ENCODE results near the gene YPEL4. TPM values are rescaled to one million over a fixed set of nuclear protein-coding genes. Genes with fewer than 3 reads are reported as not detected.

Gene YPEL4
- total RNA-seq, 1 experiment from 2014 or later, result not detected

- Histone ChIP-seq H3F3A (ENCODE audit: low read length, unreplicated experiment) (no peaks in the 10 kb centered on the region), H3K4me3 (ENCODE audit: low read length) (no peak overlapping the region), H3K9me3 (ENCODE audit: low read length) (no peaks in the 10 kb centered on the region), H3K27me3 (ENCODE audit: low read length) (peaks cover 27% of the 10 kb centered on the region), H3K36me3 (ENCODE audit: low read depth, low read length) (no peaks in the 10 kb centered on the region), H3K4me1 (ENCODE audit: insufficient read depth, low read length) (no peaks in the 10 kb centered on the region), H3K9me2 (replicated peaks; ENCODE audit: low read length) (no peaks in the 10 kb centered on the region), H2AFZ (ENCODE audit: low read length) (no peak overlapping the region), H3K9ac (ENCODE audit: low read length) (no peak overlapping the region), H3K27ac (ENCODE audit: low read length) (no peak overlapping the region), H3K4me2 (ENCODE audit: low read length) (no peak overlapping the region), H3K79me2 (ENCODE audit: low read length) (no peaks in the 10 kb centered on the region), H4K20me1 (ENCODE audit: low read length) (no peaks in the 10 kb centered on the region)
- TF ChIP-seq EZH2 (IDR thresholded peaks at IDR 0.05; ENCODE audit: low read length, unreplicated experiment) (no peak), CTCF (conservative IDR thresholded peaks at IDR 0.05; ENCODE audit: low read depth, low read length) (peak; percentile 40; the same call in 1 of the 2 replicates)
- DNase-seq, result no peak
- intact Hi-C loops (cut with micrococcal nuclease), result no loop called here
- POLR2A ChIA-PET (ENCODE audit: unreplicated experiment), result no interaction called here
- CTCF ChIA-PET, result no interaction called here
- no peak for ATAC-seq
- no TSS peak for BruUV-seq (replicated peaks)
Measured at GRCh38 chr11:57619331-57619730, 30.4 kb downstream of the YPEL4 start.

- Histone ChIP-seq H3K79me2 (ENCODE audit: low read length) (no peaks in the 10 kb centered on the region), H3K36me3 (ENCODE audit: low read depth, low read length) (no peaks in the 10 kb centered on the region), H3K9ac (ENCODE audit: low read length) (no peak overlapping the region), H3K4me3 (ENCODE audit: low read length) (no peak overlapping the region), H3K27me3 (ENCODE audit: low read length) (peaks cover 35% of the 10 kb centered on the region), H3K9me2 (replicated peaks; ENCODE audit: low read length) (no peaks in the 10 kb centered on the region), H3K4me2 (ENCODE audit: low read length) (no peak overlapping the region), H3K9me3 (ENCODE audit: low read length) (no peaks in the 10 kb centered on the region), H4K20me1 (ENCODE audit: low read length) (no peaks in the 10 kb centered on the region), H3K4me1 (ENCODE audit: insufficient read depth, low read length) (no peaks in the 10 kb centered on the region), H2AFZ (ENCODE audit: low read length) (no peak overlapping the region), H3K27ac (ENCODE audit: low read length) (no peak overlapping the region), H3F3A (ENCODE audit: low read length, unreplicated experiment) (no peaks in the 10 kb centered on the region)
- no peak for ATAC-seq
- DNase-seq, result no peak
- POLR2A ChIA-PET (ENCODE audit: unreplicated experiment), result no interaction called here
- CTCF ChIA-PET, result no interaction called here
- no TSS peak for BruUV-seq (replicated peaks)
- intact Hi-C loops (cut with micrococcal nuclease), result no loop called here
- TF ChIP-seq EZH2phosphoT487 (IDR thresholded peaks at IDR 0.05; ENCODE audit: borderline replicate concordance, low read length) (no peak), CTCF (conservative IDR thresholded peaks at IDR 0.05; ENCODE audit: low read depth, low read length) (no peak), EZH2 (IDR thresholded peaks at IDR 0.05; ENCODE audit: low read length, unreplicated experiment) (no peak)
Measured at GRCh38 chr11:57618438-57618837, 31.3 kb downstream of the YPEL4 start.

- DNase-seq (no peak), ATAC-seq (no peak)
- H3K36me3 ChIP-seq (ENCODE audit: low read depth, low read length), result no peaks in the 10 kb centered on the region
- H3K9ac ChIP-seq (ENCODE audit: low read length), result no peak overlapping the region
- no peaks in the 10 kb centered on the region for H4K20me1 ChIP-seq (ENCODE audit: low read length)
- H3K9me3 ChIP-seq (ENCODE audit: low read length), result no peaks in the 10 kb centered on the region
- no peaks in the 10 kb centered on the region for H3F3A ChIP-seq (ENCODE audit: low read length, unreplicated experiment)
- no peak overlapping the region for H3K27ac ChIP-seq (ENCODE audit: low read length)
- TF ChIP-seq EZH2phosphoT487 (IDR thresholded peaks at IDR 0.05; ENCODE audit: borderline replicate concordance, low read length) (no peak), CTCF (conservative IDR thresholded peaks at IDR 0.05; ENCODE audit: low read depth, low read length) (no peak), EZH2 (IDR thresholded peaks at IDR 0.05; ENCODE audit: low read length, unreplicated experiment) (no peak)
- no peaks in the 10 kb centered on the region for H3K4me1 ChIP-seq (ENCODE audit: insufficient read depth, low read length)
- peaks cover 47% of the 10 kb centered on the region for H3K27me3 ChIP-seq (ENCODE audit: low read length)
- BruUV-seq (replicated peaks), result no TSS peak
- ChIA-PET POLR2A (ENCODE audit: unreplicated experiment) (no interaction called here), CTCF (no interaction called here)
- H3K79me2 ChIP-seq (ENCODE audit: low read length), result no peaks in the 10 kb centered on the region
- H2AFZ ChIP-seq (ENCODE audit: low read length), result no peak overlapping the region
- H3K9me2 ChIP-seq (replicated peaks; ENCODE audit: low read length), result no peaks in the 10 kb centered on the region
- H3K4me3 ChIP-seq (ENCODE audit: low read length), result no peak overlapping the region
- no peak overlapping the region for H3K4me2 ChIP-seq (ENCODE audit: low read length)
- intact Hi-C loops (cut with micrococcal nuclease), result no loop called here
Measured at GRCh38 chr11:57616595-57616994, 33.1 kb downstream of the YPEL4 start.
